Measurements from ENCODE around the gene SPATA17.

SPATA17 gene

DNA sequence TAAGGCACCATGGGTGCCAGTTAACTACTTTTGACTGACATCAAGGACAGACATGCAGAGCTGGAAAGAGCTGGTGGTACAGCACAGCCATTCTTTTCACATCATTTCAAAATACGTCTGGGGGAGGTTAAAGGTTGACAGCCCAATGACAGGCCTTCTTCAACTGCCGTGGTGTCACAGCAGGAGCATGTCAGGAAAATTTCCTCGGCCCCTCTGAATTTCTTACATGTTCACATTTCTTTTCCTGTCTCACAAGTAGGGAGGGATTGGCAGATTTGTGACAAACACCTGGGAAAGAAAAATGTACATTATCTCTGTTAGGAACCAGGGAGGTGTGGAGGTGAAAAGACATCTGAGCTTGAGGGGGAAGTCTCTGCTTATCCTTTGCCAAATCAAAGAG, 279.1 kb downstream of the SPATA17 start:
- in situ Hi-C loops (cut with HindIII; ENCODE audit: low sequenced_read_pairs) = no loop called here

DNA sequence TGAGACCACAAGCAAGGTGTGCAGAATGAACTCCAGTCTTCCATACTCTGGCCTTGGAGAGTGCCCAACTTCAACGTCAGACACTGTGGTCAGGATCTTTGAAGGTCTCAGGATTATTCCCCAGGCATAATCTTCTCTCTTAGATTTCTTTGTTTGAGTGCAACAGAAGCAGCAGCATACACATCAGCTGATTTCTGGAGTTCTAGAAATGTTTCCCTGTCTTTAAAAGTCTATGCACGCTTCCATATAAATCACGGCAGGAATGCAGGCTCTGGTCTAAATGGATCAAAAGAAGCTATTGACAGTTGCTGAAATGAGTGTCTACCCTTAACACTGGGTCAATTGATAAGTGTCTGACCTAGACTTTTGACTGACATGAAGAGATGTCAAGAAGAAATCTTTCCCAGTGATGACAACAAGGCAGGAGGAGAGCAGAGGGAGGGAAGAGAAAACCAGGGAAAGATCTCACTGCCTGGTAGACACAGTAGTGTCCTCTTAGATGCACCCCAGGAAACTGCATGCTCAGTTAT, 279.7 kb downstream of the SPATA17 start:
- in situ Hi-C loops (cut with HindIII; ENCODE audit: low sequenced_read_pairs) = no loop called here

DNA sequence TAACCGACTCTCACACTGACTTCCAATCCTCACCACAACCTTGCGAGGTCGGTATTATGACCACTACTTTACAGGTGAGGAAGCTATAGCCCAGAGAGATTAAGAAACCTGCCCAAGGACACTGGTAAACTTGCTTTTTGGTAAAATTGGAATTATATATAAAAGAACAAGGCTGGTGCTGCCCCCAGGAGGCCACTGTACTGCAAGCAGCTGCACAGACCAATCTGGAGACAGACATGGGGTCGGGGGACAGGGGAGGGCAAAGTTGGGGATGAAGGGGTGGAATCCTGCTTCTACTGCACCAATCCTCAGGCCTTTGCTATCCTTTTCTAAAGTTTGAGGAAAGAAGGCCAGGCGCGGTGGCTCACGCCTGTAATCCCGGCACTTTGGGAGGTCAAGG, 280.8 kb downstream of the SPATA17 start:
- in situ Hi-C loops (cut with HindIII; ENCODE audit: low sequenced_read_pairs) = no loop called here

DNA sequence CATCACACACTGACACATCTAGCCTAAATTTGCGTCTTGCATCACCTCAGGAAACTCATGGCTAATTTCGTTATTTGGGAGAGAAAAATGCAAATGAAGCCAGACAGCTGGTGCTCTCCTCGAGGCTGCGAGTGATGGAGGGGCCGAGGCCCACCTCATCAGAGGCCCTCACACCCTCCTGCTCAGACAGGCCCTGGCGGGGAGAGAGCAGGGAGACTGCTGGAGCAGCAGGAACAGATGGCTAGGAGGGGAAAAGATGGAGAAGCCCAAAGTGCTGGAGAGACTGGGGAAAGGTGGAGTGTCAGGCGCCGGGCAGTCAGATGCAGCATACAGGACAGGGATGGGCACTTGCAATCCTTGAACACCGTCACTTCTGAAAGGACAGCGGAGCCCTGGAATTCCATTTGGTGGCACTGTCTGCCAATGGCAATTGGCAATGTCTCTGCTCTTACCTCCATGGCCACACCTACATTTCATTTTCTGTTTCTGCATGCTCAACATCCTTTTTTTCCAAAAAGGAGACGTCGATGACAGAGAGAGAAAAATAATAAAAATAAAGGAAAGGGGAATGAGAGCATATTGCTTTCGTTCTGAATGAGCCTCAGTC, 286.2 kb downstream of the SPATA17 start:
- in situ Hi-C loops (cut with HindIII; ENCODE audit: low sequenced_read_pairs) = no loop called here

DNA sequence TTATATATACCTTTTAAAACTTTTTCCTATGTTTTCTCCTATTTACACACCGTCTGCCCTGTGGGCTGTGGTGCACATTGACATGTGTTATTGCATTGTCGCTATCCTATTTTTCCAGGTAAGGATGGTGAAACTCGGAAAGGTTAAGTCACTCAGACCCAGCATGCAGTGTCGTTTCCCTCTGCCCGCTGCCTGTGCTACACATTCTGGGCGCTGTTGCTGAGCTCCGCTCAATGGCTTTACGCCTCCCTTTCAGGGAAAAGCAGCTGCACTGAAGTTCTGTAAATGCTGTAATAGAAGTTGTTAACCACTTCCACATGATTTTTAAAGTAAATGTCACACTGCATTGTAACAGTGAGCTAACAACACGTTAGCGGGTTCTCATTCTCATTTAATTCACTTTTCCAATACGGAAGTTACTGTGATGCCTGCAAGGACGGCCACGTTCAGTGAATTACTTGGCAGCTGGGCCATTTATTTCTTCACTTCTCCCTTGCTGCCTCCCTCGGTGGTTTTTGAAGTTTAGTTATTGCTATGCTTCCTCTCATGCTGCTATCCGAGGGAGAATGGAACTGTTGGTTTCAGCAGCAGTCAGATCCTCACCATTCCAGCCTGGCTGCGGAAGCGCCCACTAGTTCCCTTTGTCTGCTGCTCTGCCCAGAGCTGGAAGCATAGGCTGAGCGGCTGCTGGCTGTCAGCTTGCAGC, 288.7 kb downstream of the SPATA17 start:
- in situ Hi-C loops (cut with HindIII; ENCODE audit: low sequenced_read_pairs) = no loop called here
